MM.1S (cell line): Measurements from ENCODE around the gene MILR1.

Experiments
- EZH2 ChIP-seq: fragments of 300-600 bp; sonication (generic); optimal IDR thresholded peaks from 2 replicates; pipeline ENCODE3; 2017; ENCODE audit warnings: low read depth, mild to moderate bottlenecking, antibody characterized with exemption, low read length, mixed read lengths
- EZH2phosphoT487 ChIP-seq: fragments of 300-600 bp; sonication (generic); IDR thresholded peaks from 2 replicates; pipeline ENCODE4 v1.6.1; 2018; ENCODE audit warnings: antibody characterized with exemption, low read length
- TF ChIP-seq, protein P1 (sequence below): fragments of 300-600 bp; sonication (generic); IDR thresholded peaks from 2 replicates; pipeline ENCODE4 v1.5.1; 2016; ENCODE audit warnings: antibody characterized with exemption, low read length, mixed read lengths

- TF ChIP-seq, protein P1, sequence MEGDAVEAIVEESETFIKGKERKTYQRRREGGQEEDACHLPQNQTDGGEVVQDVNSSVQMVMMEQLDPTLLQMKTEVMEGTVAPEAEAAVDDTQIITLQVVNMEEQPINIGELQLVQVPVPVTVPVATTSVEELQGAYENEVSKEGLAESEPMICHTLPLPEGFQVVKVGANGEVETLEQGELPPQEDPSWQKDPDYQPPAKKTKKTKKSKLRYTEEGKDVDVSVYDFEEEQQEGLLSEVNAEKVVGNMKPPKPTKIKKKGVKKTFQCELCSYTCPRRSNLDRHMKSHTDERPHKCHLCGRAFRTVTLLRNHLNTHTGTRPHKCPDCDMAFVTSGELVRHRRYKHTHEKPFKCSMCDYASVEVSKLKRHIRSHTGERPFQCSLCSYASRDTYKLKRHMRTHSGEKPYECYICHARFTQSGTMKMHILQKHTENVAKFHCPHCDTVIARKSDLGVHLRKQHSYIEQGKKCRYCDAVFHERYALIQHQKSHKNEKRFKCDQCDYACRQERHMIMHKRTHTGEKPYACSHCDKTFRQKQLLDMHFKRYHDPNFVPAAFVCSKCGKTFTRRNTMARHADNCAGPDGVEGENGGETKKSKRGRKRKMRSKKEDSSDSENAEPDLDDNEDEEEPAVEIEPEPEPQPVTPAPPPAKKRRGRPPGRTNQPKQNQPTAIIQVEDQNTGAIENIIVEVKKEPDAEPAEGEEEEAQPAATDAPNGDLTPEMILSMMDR = no peak
- TF ChIP-seq EZH2phosphoT487 (no peak), EZH2 (no peak)
Measured at GRCh38 chr17:64448665-64449512, at the start of gene MILR1.
